Stimulated activated CD8-positive, alpha-beta memory T cell treated with anti-CD3 and anti-CD28 coated beads, Interleukin-15, amount 100 ng/mL, for 48 hours (primary cell): ENCODE data around the gene LDB2.

Experiments used
- DNase-seq, 2 donors: peaks; one replicate each; pipeline ENCODE4 v3.0.0-alpha.2; 2020; ENCODE audit warnings: low read depth in 2 of 2

The LDB2 gene

GRCh38 chr4:16757080-16757521 is 141.3 kb downstream of the LDB2 start:
- DNase-seq, result no peak

GRCh38 chr4:16754104-16754503 is 144.3 kb downstream of the LDB2 start:
- DNase-seq, result no peak

- DNase-seq, result no peak
These were observed 146.3 kb downstream of the LDB2 start for GRCh38 chr4:16752150-16752549.

GRCh38 chr4:16750882-16751642 is 147.4 kb downstream of the LDB2 start:
- no peak for DNase-seq

- DNase-seq, result no peak
These were observed 148.2 kb downstream of the LDB2 start for GRCh38 chr4:16750216-16750615.

- no peak for DNase-seq
These were observed 152.6 kb downstream of the LDB2 start for GRCh38 chr4:16745887-16746286.

GRCh38 chr4:16745009-16745635 is 153.3 kb downstream of the LDB2 start:
- DNase-seq, result no peak

- no peak for DNase-seq
These were observed 157.2 kb downstream of the LDB2 start for GRCh38 chr4:16741287-16741686.

- no peak for DNase-seq
These were observed 158.3 kb downstream of the LDB2 start for GRCh38 chr4:16739997-16740624.

GRCh38 chr4:16738558-16738957 is 159.9 kb downstream of the LDB2 start:
- DNase-seq, result no peak

GRCh38 chr4:16733509-16733908 is 164.9 kb downstream of the LDB2 start:
- no peak for DNase-seq

GRCh38 chr4:16732741-16733140 is 165.7 kb downstream of the LDB2 start:
- DNase-seq, result no peak

GRCh38 chr4:16731776-16732380 is 166.6 kb downstream of the LDB2 start:
- DNase-seq, result no peak

- DNase-seq, result no peak
These were observed 167.8 kb downstream of the LDB2 start for GRCh38 chr4:16730522-16731205.

- DNase-seq, result no peak
These were observed 169.1 kb downstream of the LDB2 start for GRCh38 chr4:16729336-16729735.

GRCh38 chr4:16728849-16729248 is 169.6 kb downstream of the LDB2 start:
- no peak for DNase-seq

GRCh38 chr4:16728111-16728510 is 170.3 kb downstream of the LDB2 start:
- DNase-seq, result no peak

GRCh38 chr4:16727218-16727617 is 171.2 kb downstream of the LDB2 start:
- no peak for DNase-seq

GRCh38 chr4:16726368-16727050 is 171.9 kb downstream of the LDB2 start:
- DNase-seq, result no peak

- DNase-seq, result no peak
These were observed 173.2 kb downstream of the LDB2 start for GRCh38 chr4:16725252-16725651.

- DNase-seq, result no peak
These were observed 176.0 kb downstream of the LDB2 start for GRCh38 chr4:16722416-16722815.
